Keratinocyte (primary cell): ENCODE results near the gene BICD1.

Source experiments
- CTCF ChIP-seq, 3 experiments: IDR thresholded peaks in 1 of 3; conservative IDR thresholded peaks in 1 of 3; optimal IDR thresholded peaks in 1 of 3; 2 replicates in 2 of 3; 3 replicates in 1 of 3; pipeline versions ENCODE3 to v1.5.1; 2011; ENCODE audit warnings: low read length in 3 of 3, mild to moderate bottlenecking in 3 of 3, moderate library complexity in 2 of 3, control low read depth in 1 of 3, inconsistent platforms in 1 of 3; ENCODE audit not compliant: insufficient read depth in 2 of 3; ENCODE audit errors: extremely low read depth in 1 of 3
- EZH2 ChIP-seq: IDR thresholded peaks from one replicate; pipeline ENCODE4 v1.6.1; 2012; ENCODE audit warnings: inconsistent platforms, mild to moderate bottlenecking, low read length, moderate library complexity

GRCh38 chr12:32360956-32361355 lies 254.3 kb downstream of the BICD1 start:
- TF ChIP-seq CTCF (optimal IDR thresholded peaks at IDR 0.05 in 1 of 3, IDR thresholded peaks at IDR 0.05 in 1 of 3, conservative IDR thresholded peaks at IDR 0.05 in 1 of 3; ENCODE audit: extremely low read depth in 1 of 3, insufficient read depth in 2 of 3, low read length in 3 of 3): no peak
- no peak for TF ChIP-seq EZH2
